NCI-H146 treated with DMSO at 0.1 percent for 48 hours (cell line): ENCODE results near the gene SAPCD1.
"Not testable (repeated sequence)": the region's sequence is repeated elsewhere in the genome, so short reads cannot be mapped to it uniquely, and the experiment has no call there.

Experiments used
- DNase-seq: peaks from one replicate; lab custom pipeline; 2025; ENCODE audit not compliant: unreplicated experiment; lab: John Stamatoyannopoulos, UW

Gene SAPCD1

DNA sequence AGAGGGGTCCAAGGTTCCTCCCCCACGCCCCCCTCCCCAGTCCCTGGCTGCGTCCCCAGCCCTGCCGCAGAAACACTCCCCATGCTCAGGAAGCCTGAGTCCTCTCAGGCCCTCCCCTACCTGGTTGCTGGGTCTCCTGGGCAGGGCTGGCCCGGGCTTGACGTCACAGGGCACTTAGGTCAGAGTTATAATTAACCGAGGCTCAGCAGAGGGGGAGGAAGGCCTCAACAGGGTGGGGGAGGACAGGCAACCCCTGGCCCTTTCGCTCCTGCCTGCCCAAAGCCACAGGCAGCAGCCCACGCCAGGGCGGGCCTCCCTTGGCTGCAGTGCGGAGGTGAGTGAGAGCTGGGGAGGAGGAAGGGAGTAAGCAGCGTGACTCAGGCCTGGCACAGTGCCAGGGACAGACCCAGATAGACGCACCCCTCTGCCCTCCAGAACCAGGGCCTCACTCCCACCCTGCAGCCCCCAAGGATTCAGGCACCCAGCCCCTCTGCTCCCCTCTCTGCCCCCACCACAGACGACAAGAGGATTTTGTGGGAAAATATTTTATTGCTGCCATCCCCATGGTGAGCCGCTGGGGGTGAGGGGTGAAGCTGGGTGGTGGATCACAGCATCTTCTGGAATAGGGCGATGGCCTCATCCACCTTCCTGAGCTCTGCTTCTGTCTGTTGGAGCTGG is 14.7 kb downstream of the SAPCD1 start, which contains the start of gene VWA7:
Gene VWA7, minus strand, starts transcription at position 340 of the 678 bp plus-strand sequence. CDS start 549 bp downstream, outside the sequence.
- peak; percentile 50 for DNase-seq

DNA sequence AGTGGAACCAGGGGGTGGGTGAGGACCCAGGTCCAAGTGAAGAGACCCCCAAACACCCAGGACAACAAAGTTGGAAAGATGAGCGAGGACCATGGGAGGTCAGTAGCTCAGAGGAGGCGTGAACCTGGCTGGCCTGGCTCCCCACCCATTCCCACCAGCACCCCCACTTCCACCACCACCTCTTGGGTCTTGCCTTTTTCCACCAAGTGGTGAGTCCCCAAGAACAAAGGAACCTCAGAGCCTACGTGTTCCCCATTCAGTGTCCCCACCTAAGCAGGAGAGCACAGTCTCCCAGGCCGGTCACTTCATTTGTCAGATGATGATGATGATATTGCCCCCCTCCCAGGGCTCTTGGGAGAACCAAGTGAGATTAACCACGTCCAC is 15.2 kb downstream of the SAPCD1 start:
- no peak for DNase-seq

DNA sequence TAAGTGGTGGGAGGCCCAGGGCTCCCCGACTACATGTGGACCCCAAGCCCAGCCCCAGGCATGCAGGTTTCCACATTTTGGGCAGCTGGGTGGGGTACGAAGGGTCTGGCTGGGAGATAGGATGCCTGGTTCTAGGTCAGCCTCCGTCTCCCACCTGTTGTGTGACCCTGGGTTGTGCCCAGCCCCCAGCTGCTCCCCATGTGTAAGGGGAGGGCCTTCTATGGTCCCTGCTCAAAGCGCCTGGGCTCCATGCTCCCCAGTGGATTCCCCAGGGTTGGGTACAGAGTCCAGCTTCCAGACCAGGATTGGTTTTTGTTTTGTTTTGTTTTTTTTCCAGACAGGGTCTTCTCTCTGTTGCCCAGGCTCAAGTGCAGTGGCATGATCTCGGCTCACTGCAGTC is 15.7 kb downstream of the SAPCD1 start:
- DNase-seq: no peak

DNA sequence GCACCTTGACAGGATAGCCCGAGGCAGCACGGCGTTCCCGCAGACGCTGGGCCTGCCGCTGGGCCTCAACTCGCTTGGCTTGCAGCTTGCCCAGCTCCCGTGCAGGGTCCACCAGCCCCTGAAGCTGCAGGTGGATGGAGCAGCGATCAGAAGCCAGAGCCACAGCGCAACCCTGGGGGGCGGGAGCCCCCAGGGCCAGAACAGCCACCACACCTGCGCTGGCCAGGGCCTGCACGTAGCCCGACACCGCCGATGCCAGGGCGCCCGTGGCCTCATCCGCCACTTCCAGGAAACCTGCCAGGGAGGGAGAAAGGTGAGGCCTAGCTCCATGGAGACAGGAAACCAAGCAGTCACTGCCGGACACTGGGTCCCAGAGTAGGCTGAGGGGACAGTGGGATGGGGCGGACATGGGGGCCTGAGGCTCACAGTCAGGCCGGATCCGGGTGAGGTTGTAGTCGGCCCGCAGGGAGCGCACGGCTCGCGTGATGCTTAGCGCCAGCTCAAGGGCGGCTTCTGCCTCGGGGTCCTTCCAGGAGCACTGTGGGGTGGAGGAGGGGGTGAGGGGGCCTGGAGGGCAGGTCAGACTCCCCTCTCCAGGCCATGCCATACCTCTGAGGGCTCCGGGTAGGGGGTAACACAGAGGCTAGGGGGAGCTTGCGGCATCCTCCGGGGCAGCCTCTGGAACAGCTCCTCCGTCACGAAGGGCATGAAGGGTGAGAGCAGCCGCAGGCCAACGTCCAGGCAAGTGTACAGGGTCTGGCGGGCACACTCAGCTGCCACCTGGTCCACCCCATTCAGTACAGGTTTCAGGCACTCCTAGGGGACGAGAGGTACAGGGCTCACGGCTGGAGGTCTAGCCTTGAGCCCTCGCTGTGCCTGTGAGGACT is 16.8 kb downstream of the SAPCD1 start:
- no peak for DNase-seq

DNA sequence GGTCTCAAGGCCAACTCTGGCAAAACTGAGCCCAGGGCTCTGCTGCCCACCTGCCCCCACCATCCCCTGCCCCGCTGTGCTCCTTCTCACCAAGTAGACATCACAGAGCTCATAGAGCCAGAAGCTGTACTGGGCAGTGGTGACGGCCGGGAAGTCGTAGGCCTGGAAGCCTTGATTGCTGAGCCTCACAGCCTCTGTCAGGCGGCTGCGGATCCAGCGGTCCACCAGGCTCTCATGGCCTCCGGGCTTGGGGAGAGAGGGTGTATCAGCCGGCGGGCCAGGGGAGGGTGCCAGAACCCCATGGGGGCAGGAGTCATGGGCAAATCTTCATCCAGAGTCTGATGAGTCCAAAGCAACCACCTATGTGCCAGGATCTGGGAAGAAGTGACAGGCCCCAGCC is 17.5 kb downstream of the SAPCD1 start:
- no peak for DNase-seq

DNA sequence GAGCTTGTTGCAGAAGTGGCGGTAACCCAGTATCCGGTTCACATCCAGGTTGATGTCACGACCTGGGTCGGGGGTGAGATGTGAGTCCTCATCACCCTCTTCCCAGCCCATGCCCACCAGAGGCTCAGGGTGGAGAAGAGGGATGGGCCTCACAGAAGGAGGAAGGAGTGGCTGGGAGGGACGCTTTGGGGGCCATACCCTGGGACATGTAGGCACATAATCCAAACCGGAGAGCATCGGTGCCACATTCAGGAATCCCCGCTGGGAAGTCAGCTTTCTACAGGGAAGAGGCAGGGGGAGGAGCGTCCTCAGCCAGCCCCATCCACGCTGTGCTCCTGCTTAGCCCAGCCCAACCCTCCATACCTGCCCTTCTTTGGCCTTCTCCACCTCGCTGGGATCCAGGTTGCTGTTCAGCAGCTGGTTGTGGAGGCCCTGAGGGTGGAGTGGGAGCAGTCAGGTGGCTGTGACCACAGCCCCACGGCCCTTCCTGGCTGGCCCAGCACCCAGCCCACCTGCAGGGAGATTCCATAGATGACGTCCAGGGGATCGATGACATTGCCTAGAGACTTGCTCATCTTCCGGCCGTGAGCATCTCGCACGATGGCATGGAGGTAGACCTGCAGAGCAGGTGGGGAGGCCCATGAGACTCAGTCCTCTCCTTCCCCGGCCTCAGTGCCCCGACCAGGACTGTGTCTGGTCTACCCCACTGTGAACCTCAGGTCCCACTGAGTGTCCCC is 18.2 kb downstream of the SAPCD1 start:
- DNase-seq: no peak

DNA sequence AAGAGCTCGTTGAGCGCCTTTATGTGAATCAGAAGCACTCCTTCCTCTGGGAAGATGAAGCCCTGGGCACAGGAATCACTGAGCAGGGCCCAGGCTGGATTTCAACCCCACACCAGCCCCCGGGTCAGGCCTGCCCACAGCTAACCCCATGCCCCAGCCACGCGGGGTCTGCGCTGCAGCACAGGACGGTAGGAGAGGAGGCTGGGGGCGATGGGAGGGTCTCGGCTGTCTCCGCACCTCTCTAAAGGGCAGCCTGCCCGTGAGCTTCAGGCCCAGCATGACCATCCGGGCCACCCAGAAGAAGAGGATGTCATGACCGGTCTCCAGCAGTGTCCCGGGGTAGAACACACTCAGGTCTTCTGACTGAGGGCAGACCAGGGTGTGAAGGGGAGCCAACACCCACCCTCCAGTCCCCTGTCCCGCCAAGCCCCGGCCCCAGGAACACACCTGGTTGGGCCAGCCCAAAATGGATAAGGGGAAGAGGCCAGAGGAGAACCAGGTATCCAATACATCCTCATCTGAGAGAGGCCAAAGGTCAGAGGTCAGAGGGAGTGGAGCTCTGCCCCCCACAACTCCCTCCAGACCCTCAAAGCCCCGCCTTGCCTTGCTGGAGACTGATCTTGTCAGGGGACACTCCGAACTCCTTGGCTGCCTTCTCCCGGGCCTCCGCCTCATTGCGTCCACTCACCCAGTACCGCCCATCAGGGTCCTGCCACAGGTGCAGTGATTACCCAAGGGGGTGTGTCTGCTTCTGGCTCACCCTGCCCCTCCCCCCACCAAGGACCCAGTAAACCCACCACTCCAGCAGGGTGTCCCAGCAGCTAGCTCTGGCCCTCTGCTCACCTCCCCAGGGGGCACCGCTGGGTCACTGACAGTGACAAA is 19.0 kb downstream of the SAPCD1 start:
- no peak for DNase-seq

DNA sequence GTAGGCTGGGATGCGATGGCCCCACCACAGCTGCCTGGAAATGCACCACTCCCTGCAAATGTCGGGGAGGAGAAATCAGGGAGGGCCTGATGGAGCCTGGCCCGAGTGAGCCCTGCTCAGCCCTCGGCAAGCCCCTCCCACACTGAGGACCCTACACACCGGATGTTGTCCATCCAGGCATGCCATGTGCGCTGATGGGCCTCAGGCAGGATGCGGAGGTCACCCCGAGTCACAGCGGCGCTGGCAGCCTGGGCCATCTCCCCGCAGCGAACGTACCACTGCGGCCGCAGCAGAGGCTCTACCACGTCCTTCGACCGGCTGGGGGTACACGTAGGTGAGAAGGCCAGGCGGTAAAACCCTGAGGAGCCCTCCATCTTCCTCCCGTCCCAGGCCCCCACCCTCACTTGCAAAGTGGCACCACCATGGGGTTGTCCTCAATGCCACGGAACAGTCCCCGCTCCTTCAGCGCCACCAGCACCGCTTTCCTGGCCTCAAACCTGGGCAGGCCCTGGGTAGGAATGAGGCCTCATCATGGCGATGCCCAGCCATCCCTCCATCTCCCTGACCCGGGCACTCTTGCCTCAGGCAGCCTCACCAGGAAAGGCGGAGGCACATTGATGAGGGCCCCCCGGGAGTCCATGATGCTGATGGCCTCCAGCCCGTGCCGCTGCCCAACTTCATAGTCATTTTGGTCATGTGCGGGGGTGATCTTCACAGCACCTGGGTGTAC is 19.8 kb downstream of the SAPCD1 start:
- DNase-seq: no peak

DNA sequence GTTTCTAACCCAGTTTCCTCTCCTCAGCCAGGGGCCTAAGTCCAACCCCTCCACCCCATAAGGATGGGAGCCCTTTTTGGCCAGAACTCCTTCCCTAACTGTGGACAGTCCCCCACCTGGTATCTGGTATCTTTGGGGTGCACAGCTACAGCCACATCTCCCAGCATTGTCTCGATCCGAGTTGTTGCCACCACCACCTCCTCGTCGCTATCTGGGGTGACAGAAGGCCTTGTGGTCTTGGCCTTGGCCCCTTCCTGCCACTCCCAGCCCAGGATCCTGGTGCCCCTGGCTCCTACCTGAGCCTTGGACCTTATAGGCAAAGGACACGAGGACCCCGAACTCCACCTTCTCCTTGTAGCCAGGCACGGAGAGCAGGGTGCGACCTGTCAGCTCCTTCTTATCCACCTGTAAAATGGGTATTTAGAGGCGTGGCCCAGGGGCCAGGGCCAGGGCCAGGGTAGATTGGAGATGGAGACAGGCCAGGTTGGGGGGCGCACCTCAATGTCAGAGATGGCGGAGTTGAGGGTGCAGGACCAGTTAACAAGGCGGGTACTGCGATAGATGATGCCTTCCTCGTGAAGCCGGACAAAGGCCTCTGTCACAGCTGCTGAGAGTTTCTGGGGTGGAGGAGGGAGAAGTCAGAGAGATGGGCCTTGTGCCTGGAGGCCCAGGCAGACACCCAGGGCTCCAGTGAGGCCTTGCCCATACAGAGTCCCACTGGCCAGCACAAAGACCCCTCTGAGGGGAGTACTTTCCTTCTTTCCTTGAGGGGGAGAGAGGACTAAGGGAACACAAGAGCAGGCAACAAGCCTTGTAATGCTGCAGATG is 21.9 kb downstream of the SAPCD1 start:
- no peak for DNase-seq

DNA sequence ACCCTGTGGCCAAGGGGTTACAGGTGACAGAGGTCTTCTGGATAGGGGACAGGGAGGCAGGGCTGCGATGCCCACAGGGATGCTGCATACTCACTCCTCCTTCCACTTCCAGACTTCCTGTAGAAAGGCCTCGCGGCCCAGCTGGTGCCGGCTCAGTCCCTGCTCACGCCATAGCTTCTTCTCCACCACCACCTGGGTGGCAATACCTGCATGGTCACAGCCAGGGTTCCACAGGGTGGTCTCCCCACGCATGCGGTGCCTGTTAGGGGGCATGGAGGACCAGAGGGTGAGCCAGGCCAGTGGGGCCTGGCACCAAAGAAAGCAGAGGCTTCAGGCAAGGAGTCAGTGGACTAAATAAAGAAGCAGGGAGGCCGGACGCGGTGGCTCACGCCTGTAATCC is 23.0 kb downstream of the SAPCD1 start:
- DNase-seq: no peak

DNA sequence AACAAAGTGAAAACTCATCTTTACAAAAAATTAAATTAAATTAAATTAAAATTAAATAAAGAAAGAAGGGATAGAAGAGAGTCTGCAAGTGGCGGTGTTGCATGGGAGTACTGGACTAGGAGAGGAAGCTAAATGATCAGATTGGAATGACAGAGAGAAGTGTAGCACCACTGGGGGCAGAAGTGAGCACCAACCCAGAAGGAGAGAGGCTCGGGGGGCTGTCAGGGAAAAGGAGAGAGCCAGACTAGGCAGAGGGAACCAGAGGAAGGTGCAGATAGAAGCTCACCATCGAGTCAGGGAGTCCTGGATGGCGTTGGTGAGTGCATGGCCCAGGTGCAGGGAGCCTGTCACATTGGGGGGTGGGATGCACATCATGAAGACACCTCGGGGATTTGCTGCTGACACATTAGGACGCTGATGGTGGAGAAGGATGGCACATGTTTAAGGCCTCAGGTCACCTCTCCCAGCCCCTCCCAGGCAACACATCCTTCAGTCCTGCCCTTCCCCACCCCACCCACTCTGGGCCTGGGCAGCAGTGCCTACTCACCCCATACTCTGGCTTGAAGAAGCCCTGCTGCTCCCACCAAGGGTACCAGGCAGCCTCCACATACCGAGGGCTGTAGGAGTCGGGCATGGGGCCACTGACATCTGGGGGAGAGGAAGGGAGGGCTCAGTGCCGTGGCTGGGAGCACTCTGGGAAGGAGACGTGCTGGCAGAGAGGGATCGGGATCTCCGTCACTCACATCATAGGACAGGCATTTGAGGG is 29.1 kb downstream of the SAPCD1 start:
- DNase-seq: peak; percentile 7

DNA sequence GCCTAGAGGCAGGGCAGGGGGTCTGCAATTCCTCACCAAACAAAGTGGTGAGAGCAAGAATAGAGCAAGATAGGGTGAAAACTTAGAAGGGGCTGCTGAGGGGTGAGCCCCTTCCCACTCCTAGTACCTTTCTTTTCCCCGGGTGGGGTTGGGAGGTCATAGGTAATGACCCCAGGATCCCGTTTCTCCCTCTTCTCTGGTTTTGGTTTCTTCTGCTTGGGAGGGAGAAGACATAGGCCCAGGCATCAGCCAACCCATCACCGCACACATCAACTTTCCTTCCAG is 29.6 kb downstream of the SAPCD1 start:
- no peak for DNase-seq

DNA sequence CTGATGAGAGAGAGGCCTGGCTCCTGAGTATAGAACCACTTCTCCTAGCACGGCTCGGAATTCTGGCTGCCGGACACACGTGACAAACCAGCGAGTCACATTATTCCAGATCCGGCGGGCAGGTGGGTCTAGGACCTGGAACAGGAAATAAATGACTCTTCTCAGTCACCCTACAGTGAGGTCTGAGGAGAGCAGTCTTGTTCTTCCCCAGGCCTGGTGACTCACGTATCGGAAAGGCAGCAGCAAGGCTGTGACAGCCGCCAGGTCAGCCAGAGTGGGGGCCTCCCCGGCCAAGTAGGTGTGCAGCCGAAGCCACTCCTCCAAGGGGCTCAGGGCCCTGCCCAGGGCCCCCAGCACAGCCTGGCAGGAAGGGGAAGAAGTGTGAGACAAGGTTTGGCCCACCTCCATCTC is 30.3 kb downstream of the SAPCD1 start:
- no peak for DNase-seq

DNA sequence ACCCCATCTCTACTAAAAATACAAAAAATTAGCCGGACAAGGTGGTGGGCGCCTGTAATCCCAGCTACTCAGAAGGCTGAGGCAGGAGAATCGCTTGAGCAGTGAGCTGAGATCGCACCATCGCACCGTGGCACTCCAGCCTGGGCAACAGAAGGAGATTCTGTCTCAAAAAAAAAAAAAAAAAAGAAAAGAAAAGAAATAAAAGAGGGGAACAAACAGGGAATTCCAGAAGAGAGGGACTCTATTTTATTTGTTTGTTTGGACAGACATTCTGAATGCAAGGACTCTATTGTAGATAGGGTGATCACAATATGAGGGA is 31.4 kb downstream of the SAPCD1 start:
- DNase-seq: not testable (repeated sequence)

DNA sequence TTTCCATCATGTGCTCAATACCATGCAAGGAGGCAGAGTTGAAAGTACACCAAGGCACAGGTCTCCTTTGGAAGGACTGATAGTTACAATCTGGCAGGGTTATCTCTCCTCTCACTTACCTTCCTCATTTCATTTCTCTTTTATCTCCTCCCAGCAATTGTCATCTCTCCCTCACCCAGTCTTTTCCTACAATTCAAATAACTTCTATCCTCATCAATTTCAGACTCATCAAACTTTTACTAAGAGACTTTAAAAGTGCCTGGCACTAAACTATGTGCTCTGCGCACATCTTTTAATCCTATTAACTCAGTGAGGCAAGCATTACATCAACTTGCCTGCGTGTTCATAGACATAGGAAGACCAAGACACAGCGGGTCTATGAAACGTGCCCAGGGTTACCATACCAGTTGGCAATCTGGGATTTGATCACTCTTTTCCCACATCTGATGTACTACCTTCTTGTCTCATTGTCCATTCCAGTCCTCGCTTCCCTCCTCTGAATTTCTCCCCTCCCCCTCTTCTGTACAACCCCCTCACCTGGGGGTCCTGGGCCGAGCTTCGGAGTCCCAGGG is 31.9 kb downstream of the SAPCD1 start:
- no peak for DNase-seq

DNA sequence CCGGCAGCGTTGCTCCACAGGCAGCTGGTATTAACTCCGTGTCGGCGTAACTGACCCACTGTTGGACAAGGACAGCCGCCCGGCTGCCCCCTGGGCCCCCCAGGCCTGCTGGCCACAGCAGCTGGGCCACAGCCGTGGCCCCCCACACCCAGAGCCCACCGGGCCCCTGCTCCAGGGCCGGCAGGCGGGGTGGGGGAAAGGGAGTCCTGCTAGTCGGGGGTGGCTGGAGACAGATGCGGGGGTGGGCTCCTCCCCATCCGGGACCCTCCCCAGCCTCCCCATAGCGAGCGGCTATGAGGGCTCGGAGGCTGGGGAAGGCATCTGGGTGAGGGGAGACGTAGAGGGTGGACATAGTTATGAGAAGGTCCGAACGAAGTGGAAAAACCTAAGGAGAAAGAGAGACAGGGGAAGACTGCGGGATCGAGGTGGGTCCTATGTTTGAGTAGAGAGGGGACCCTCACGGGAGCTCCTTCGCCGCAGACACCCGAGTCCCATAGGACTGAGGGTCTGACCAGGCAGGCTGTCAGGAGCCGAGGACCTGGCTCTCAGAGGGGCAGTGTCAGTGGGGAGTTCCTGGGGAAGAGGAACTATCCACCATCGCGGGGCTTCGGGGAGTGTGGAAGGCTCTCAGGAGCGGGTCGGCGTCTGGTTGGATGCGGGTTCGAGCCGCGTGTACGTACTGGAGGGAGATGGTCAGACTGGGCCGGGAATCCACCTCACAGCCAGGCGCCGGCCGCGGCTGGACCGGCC is 32.6 kb downstream of the SAPCD1 start:
- no peak for DNase-seq

DNA sequence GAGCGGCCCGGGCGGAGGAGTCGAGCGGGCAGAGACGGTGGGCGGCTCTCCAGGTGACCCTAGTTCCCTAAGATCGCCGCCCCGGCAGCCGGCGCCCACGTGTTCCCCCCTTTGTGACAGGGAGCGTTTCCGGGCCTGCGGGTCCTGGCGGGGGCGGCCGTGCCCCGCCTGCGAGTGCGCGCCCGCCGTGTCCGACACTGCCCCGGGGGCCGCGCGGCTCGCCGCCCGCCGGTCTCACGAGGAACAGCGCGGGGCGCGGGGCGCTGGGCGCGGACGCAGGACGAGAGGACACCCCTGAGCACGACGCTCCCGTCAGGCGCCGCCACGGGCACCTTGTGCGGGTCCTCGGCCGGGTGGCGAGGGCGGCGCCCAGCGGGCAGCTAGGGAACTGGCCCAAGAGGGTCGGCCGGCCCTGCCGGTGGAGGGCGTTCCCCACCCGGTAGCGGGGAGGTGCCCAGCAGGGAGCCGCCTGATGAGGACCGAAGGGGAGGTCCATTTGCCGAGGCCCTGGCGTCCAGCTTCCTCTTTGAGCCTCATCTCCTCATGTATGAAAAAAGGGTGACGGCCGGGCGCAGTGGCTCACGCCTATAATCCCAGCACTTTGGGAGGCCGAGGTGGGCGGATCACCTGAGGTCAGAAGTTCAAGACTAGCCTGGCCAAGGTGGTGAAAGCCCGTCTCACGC is 33.3 kb downstream of the SAPCD1 start, which contains the start of gene VARS1:
Gene VARS1, minus strand, starts transcription at position 137 of the 683 bp plus-strand sequence. CDS start 535 bp downstream, outside the sequence.
- peak; percentile 73 for DNase-seq
